ENCODE measurements around the gene LPP.

GRCh38 chr3:188798556-188799145 is 644.7 kb downstream of the LPP start:
- no peak for TF ChIP-seq RARB (CRISPR knock-in tag; IDR thresholded peaks at IDR 0.05)
- TF ChIP-seq EHMT2 (IDR thresholded peaks at IDR 0.05; ENCODE audit: low read depth): no peak
- no peak for TF ChIP-seq USF2 (IDR thresholded peaks at IDR 0.05)
- TF ChIP-seq CTCF (IDR thresholded peaks at IDR 0.05): no peak
- TF ChIP-seq JUNB (IDR thresholded peaks at IDR 0.05): no peak
- TF ChIP-seq CHD2 (IDR thresholded peaks at IDR 0.05; ENCODE audit: low read length, partially characterized antibody): no peak
- TF ChIP-seq RNF2 (IDR thresholded peaks at IDR 0.05; ENCODE audit: borderline replicate concordance, low read depth): no peak
- no peak for TF ChIP-seq POLR2A (IDR thresholded peaks at IDR 0.05; ENCODE audit: low read length)
- no peak for TF ChIP-seq BCL3 (IDR thresholded peaks at IDR 0.05)
- no peak for TF ChIP-seq BHLHE40 (IDR thresholded peaks at IDR 0.05; ENCODE audit: low read depth, low read length)
- TF ChIP-seq CHD4 (IDR thresholded peaks at IDR 0.05; ENCODE audit: borderline replicate concordance): no peak
